ENCODE results near the gene TMEM143.

DNA sequence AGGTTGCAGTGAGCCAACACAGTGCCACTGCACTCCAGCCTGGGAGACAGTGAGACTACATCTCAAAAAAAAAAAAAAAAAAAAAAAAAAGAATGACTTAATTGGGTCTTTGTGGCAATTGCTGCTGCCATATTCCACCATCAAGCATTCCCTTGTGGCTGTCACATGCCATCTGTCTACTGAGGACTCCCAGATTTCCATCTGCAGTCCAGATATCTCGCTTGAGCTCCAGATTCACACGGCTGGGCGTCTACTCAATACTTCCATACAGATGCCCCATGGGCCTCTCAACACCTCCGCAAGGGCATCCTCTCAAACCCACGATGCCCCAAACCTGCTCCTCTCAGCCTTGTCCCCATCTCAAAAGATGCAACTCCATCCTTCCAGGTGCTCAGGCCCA, 12.9 kb downstream of the TMEM143 start:
- TF ChIP-seq CTCF (IDR thresholded peaks at IDR 0.05) (no peak), EP300 (IDR thresholded peaks at IDR 0.05) (no peak), POLR2AphosphoS5 (IDR thresholded peaks at IDR 0.05) (no peak), POLR2A (IDR thresholded peaks at IDR 0.05) (no peak)

Data from upper lobe of left lung (tissue), 4 donors.